Activated naive CD4-positive, alpha-beta T cell treated with anti-CD3 and anti-CD28 coated beads, Interleukin-2, amount 50 U/mL, for 24 hours (primary cell): Measurements from ENCODE around the gene PRR36.

Experiments
- H3K27ac Mint-ChIP-seq: one replicate; pipeline ENCODE4 v1.8.0; 2021; ENCODE audit warnings: mild to moderate bottlenecking, mixed read lengths
- H3K27me3 Mint-ChIP-seq: one replicate; pipeline ENCODE4 v1.8.0; 2021; ENCODE audit warnings: mixed read lengths
- H3K36me3 Mint-ChIP-seq: one replicate; pipeline ENCODE4 v1.8.0; 2021; ENCODE audit warnings: mixed read lengths
- H3K4me1 Mint-ChIP-seq: one replicate; pipeline ENCODE4 v1.8.0; 2021; ENCODE audit warnings: mixed read lengths
- H3K4me3 Mint-ChIP-seq: one replicate; pipeline ENCODE4 v1.8.0; 2021; ENCODE audit warnings: mild to moderate bottlenecking, mixed read lengths
- H3K9me3 Mint-ChIP-seq: one replicate; pipeline ENCODE4 v1.8.0; 2021; ENCODE audit warnings: mixed read lengths

Gene PRR36

DNA sequence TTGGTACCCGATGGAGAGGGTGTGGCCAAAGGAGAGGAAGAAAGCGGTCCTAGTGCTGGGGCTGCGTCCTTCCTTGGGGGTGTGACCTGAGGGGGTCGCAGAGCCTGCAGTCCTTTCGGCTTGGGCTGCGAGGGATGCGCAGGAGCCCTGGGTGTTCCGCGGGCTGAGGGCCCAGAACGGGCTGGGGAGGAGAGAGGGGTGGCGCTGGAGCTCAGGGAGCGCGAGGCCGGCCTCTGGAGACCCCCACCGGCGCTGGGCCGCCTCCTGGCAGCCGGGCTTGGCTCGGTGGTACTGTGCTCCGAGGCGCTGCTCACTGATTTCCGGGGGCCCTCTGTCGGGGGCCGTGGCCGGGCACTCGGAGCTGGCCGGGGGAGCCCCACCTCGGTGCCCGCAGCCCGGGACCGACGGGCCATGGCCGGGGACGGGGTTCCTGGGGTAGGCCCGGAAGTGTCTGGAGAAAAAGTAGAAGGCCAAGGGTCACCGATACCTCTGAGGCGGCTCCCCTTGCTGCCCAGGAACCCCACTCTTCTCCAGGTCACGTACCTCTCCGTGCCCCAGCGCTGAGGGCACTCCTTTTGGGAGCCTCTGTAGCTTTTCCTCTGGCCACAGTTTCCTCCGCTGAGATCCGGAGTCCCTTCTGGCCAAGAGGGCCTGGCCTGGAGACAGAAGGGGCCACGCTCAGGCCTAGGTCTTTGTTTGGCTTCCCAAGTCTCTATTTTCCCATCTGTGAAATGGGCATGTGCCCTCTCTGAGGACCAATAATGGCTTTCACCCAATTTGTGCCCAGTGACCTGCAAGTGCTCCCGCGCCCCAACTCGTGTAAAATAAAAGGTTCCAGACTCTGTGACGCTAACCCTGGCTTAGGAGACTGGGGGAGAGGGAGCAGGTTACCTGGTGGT is 1.6 kb downstream of the PRR36 start:
- H3K4me1 Mint-ChIP-seq: peaks cover 23% of the 10 kb centered on the region
- H3K27ac Mint-ChIP-seq: no peak overlapping the region
- peak overlapping the region; percentile 36 for H3K4me3 Mint-ChIP-seq
- H3K36me3 Mint-ChIP-seq: no peaks in the 10 kb centered on the region
- H3K9me3 Mint-ChIP-seq: no peaks in the 10 kb centered on the region
- peaks cover 12% of the 10 kb centered on the region for H3K27me3 Mint-ChIP-seq

DNA sequence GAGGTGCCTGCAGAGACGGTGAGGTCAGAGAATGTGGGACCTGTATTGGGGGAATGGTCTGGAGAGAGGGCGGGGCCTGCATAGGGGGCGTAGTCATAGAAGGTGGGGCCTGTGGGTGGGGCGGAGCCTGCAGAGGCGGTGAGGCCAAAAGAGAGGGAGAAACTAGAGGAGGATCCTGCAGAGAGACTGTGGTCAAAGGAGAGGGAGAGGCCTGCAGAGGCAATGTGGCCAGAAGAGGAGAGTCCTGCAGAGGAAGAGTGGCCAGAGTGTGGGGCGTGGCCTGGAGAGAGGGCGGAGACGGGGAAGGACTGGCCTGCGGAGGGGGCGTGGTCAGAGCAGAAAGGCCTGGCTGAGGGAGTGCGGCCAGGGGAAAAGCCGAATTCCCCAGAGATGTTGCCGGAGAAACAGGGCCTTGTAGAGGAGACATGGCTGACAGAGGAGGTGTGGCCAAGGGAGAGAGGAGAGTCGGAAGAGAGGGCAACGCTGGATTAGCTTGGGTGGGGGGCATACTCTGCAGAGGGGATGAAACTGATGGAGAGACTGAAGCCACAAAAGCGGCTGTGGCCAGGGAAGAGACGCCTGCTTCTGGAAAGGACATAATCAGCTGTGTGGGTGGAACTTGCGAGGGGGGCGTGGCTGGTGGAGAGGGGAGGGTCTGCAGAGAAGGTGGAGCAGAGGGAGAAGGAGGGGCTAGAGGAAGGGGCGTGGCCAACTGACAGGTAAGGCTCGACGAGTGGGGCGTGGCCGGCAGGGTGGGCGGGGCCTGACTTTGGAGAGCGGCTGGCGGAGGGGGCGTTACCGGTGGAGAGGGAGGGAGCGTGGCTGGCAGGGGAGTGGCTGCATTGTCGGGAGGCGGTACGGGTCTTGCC is 2.5 kb downstream of the PRR36 start:
- H3K27me3 Mint-ChIP-seq: peaks cover 12% of the 10 kb centered on the region
- H3K27ac Mint-ChIP-seq: peak overlapping the region; percentile 71

DNA sequence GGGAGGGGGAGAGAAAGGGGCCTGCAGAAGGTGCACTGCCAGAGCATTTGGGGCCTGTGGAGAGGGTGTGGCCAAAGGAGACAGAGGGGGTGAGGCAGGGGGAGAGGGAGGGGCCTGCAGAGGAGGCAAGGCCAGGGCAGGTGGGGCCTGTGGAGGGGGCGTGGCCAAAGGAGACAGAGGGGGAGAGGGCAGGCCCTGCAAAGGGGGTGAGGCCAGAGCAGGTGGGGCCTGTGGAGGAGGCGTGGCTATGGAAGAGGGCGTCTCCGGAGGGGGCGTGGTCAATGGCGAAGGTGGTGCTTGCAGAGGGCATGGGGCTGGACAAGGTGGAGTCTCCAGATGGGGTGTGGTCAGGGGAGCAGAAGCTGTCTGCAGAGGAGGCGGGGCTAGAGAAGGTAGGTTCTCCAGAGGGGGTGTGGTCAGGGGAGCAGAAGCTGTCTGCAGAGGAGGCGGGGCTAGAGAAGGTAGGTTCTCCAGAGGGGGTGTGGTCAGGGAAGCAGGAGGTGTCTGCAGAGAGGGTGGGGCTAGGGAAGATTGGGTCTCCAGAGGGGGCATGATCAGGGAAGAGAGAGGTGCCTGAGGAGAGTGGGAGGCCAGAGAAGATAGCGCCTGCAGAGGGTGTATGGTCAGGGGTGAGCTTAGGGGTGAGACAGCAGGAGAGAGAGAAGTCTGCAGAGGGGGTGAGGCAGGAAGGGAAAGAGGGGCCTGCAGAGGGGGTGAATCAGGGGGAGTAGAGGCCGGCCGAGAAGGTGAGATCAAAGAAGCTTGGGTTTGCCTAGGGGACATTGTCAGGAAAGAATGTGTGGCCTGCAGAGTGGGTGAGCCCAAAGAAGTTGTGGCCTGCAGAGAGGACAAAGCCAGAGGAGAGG is 3.4 kb downstream of the PRR36 start:
- Mint-ChIP-seq H3K36me3 (no peaks in the 10 kb centered on the region), H3K27ac (no peak overlapping the region), H3K9me3 (no peaks in the 10 kb centered on the region), H3K4me1 (peaks cover 23% of the 10 kb centered on the region), H3K27me3 (peaks cover 12% of the 10 kb centered on the region), H3K4me3 (peak overlapping the region; percentile 74)

More for the DNA sequence above, 2.5 kb downstream of the PRR36 start:
- Mint-ChIP-seq H3K36me3 (no peaks in the 10 kb centered on the region), H3K4me1 (peaks cover 23% of the 10 kb centered on the region), H3K9me3 (no peaks in the 10 kb centered on the region), H3K4me3 (peak overlapping the region; percentile 74)

DNA sequence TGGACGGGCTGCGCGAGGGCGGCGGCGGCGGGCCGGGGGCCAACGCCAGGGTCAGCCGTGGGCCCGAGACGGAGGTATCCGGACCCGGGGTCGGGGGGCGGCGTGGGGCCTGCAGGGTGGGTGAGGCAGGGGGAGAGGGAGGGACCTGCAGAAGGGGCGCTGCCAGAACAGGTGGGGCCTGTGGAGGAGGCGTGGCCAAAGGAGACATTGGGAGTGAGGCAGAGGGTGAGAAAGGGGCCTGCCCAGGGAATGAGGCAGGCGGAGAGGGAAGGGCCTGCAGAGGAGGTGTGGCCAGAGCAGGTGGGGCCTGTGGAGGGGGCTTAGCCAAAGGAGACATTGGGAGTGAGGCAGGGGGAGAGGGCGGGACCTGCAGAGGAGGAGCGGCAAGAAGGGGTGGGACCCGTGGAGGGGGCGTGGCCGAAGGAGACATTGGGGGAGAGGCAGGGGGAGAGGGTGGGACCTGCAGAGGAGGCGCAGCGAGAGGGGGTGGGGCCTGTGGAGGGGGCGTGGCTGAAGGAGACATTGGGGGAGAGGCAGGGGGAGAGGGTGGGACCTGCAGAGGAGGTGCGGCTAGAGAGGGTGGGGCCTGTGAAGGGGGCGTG is 4.2 kb downstream of the PRR36 start:
- Mint-ChIP-seq H3K9me3 (no peaks in the 10 kb centered on the region), H3K27me3 (peaks cover 12% of the 10 kb centered on the region), H3K4me3 (peak overlapping the region; percentile 62), H3K4me1 (peaks cover 28% of the 10 kb centered on the region), H3K36me3 (no peaks in the 10 kb centered on the region), H3K27ac (no peak overlapping the region)

GRCh38 chr19:7869453-7869909 is 4.7 kb downstream of the PRR36 start:
- Mint-ChIP-seq H3K27me3 (peaks cover 12% of the 10 kb centered on the region), H3K4me3 (peak overlapping the region; percentile 61), H3K27ac (no peak overlapping the region)

DNA sequence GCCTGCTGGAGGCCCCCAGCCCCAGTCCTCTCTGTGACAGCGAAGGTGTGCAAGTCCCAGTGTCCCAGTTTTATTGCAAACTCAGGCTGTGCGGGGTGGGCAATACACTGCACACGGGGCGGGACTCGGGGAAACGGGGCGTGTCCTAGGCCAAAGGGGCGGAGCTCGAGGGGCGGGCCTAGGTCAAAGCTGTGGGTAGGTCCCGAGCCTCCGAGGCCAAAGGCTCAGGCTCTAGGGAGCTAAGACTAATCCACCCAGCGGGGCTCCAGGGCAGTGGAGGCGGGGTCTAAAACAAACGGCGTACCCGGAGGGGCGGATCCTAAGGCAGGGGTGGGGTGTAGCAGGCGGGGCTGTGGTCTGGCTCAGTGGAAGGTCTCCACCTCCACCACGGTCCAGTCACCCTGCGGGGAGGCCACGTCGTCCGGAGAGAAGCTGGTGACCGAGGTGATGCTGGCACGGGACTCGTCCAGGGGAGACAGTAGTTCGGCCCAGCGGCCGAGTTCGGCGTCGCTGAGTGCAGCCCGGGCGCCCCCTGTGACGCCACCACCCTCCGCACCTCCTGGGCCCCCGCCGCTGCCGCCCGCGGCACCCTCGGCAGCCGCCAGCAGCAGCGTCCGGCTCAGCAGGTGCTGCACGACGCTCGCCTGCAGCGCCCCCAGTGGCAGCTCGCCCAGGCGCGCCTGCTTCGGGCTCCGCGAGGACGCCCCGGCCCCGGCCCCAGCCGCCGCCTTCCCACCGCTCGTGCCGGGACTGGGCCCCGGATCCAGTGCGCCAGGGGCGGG is 5.3 kb downstream of the PRR36 start:
- no peaks in the 10 kb centered on the region for H3K9me3 Mint-ChIP-seq
- peaks cover 30% of the 10 kb centered on the region for H3K4me1 Mint-ChIP-seq
- H3K4me3 Mint-ChIP-seq: peak overlapping the region; percentile 79
- peaks cover 12% of the 10 kb centered on the region for H3K27me3 Mint-ChIP-seq
- H3K36me3 Mint-ChIP-seq: no peaks in the 10 kb centered on the region
- peak overlapping the region; percentile 10 for H3K27ac Mint-ChIP-seq

More at GRCh38 chr19:7869453-7869909, 4.7 kb downstream of the PRR36 start:
- Mint-ChIP-seq H3K4me1 (peaks cover 30% of the 10 kb centered on the region), H3K36me3 (no peaks in the 10 kb centered on the region), H3K9me3 (no peaks in the 10 kb centered on the region)

DNA sequence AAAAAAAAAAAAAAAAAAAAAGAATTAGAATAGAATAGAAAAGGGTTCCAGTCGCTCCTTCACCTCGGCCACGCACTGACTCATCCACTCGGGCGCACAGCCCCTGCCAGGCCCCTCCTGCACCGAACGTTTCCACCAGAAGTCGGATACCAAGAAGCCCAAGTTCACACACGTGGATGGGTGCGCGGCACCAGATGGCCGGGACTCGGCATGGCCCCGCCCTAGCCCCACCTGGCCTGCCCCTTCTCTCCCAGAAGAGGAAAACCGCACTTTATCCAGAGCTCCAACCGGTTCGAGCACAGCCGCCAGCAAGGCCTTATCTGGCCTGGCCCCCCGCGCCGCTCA is 5.9 kb downstream of the PRR36 start:
- Mint-ChIP-seq H3K36me3 (no peaks in the 10 kb centered on the region), H3K27ac (no peak overlapping the region), H3K27me3 (peaks cover 11% of the 10 kb centered on the region), H3K9me3 (no peaks in the 10 kb centered on the region), H3K4me3 (peak overlapping the region; percentile 79), H3K4me1 (peaks cover 27% of the 10 kb centered on the region)

GRCh38 chr19:7867092-7867844 is 6.9 kb downstream of the PRR36 start:
- H3K27me3 Mint-ChIP-seq: peaks cover 11% of the 10 kb centered on the region
- H3K4me1 Mint-ChIP-seq: peaks cover 26% of the 10 kb centered on the region
- no peak overlapping the region for H3K27ac Mint-ChIP-seq
- peak overlapping the region; percentile 15 for H3K4me3 Mint-ChIP-seq
- no peaks in the 10 kb centered on the region for H3K9me3 Mint-ChIP-seq
- H3K36me3 Mint-ChIP-seq: no peaks in the 10 kb centered on the region

DNA sequence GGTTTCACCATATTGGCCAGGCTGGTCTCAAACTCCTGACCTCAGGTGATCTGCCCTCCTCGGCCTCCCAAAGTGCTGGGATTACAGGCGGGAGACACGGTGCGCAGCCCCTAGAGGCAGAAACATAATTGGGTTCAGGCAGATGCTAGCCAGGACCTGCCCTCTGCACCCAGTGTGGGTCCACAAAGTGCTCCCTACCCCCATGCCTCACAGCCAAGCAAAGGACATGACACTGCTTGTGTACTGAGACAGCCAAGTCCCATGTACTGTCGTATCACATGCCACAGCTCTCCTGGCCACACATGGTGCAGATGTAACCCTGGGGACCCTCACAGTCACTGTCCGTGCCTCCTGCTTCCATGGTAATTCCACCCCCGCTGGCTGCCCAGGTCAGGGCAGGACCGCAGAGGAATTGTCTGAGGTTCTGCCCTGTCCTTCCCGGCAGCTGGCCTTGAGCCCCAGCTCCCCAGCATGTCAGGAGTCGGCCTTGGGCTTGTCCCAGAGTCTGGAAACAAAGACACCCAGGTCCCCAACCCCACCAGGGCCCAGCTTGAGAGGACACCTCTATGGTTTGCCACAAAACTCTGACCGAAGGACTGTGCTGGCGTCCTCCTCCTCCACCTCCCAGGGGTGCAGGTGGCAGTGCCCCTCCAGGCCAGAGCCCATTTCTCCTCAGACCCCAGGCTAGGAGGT is 7.6 kb downstream of the PRR36 start:
- no peaks in the 10 kb centered on the region for H3K9me3 Mint-ChIP-seq
- no peaks in the 10 kb centered on the region for H3K36me3 Mint-ChIP-seq
- H3K27me3 Mint-ChIP-seq: peaks cover 4% of the 10 kb centered on the region
- peaks cover 19% of the 10 kb centered on the region for H3K4me1 Mint-ChIP-seq
- H3K27ac Mint-ChIP-seq: no peak overlapping the region
- no peak overlapping the region for H3K4me3 Mint-ChIP-seq

GRCh38 chr19:7865262-7865911 is 8.8 kb downstream of the PRR36 start:
- H3K4me1 Mint-ChIP-seq: peaks cover 14% of the 10 kb centered on the region
- no peaks in the 10 kb centered on the region for H3K27me3 Mint-ChIP-seq
- no peaks in the 10 kb centered on the region for H3K9me3 Mint-ChIP-seq
- H3K27ac Mint-ChIP-seq: no peak overlapping the region
- no peak overlapping the region for H3K4me3 Mint-ChIP-seq
- peaks cover 1% of the 10 kb centered on the region for H3K36me3 Mint-ChIP-seq

DNA sequence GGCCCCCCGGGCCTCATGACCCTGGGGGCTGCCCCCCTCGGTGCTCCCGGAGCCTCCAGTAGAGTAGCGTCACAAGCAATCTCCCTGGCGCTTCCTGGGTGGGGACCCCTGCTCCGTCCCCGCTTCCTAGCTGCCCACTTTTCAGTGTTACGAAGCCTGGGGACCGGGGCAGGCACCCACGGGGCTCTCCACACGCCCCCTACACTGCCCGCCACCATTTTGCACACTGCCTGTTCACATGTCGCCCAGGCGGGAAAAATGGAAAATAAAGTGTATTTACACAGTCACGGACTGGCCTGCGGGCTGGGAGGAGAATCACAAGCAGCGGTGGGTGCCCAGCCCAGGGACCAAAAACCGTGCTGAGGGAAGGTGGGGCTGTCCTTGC is 9.5 kb downstream of the PRR36 start:
- Mint-ChIP-seq H3K27ac (no peak overlapping the region), H3K4me1 (peaks cover 14% of the 10 kb centered on the region), H3K36me3 (peaks cover 1% of the 10 kb centered on the region), H3K27me3 (no peaks in the 10 kb centered on the region), H3K4me3 (no peak overlapping the region), H3K9me3 (no peaks in the 10 kb centered on the region)

- Mint-ChIP-seq H3K36me3 (peaks cover 1% of the 10 kb centered on the region), H3K27ac (no peak overlapping the region), H3K27me3 (no peaks in the 10 kb centered on the region), H3K4me1 (peaks cover 14% of the 10 kb centered on the region), H3K4me3 (peak overlapping the region; percentile 3), H3K9me3 (no peaks in the 10 kb centered on the region)
Observed at GRCh38 chr19:7863971-7864689, 10.1 kb downstream of the PRR36 start.
